ENCODE measurements around the gene CASP8.

- TF ChIP-seq POLR2A (IDR thresholded peaks at IDR 0.05) (no peak), CTCF (IDR thresholded peaks at IDR 0.05) (peak; percentile 44 to 71 (median 60))
Measured at GRCh38 chr2:201231781-201232466, 28.4 kb upstream of the CASP8 start.
